HG03565 (cell line): Measurements from ENCODE around the gene NSD2.
"Not testable (repeated sequence)": the region's sequence is repeated elsewhere in the genome, so short reads cannot be mapped to it uniquely, and the experiment has no call there.

Source experiments
- ATAC-seq: cut with Tn5 transposase; IDR thresholded peaks from one replicate; pipeline ENCODE4 v1.9.1; 2021; ENCODE audit warnings: mild to moderate bottlenecking, moderate library complexity; ENCODE audit not compliant: unreplicated experiment

Gene NSD2

GRCh38 chr4:2031161-2031560, 160.0 kb downstream of the NSD2 start:
- ATAC-seq = not testable (repeated sequence)
